ENCODE measurements around the gene BOD1.

The BOD1 gene

GRCh38 chr5:173616577-173617118 is at the start of gene BOD1:
Gene BOD1, minus strand, starts transcription at chr5:173616650. Its CDS starts 214 bp downstream, at chr5:173616436.
- peak within 1 kb of the TSS; percentile 97 for H3K27ac Mint-ChIP-seq
- ATAC-seq (replicated peaks) (peak; percentile 96), DNase-seq (peak; percentile 97)
- H3K36me3 Mint-ChIP-seq: peaks cover 3 to 11% of the 10 kb centered on the region in 2 donors
- H3K9me3 Mint-ChIP-seq: no peaks in the 10 kb centered on the region
- H3K27me3 Mint-ChIP-seq: no peaks in the 10 kb centered on the region
- peaks cover 14 to 32% of the 10 kb centered on the region in 2 donors for H3K4me1 Mint-ChIP-seq
- H3K4me3 Mint-ChIP-seq: peak within 1 kb of the TSS; percentile 92 to 97

- H3K36me3 Mint-ChIP-seq: peaks cover 0 to 2% of the 10 kb centered on the region in 2 donors
- no peak overlapping the region for H3K4me3 Mint-ChIP-seq
- ATAC-seq (replicated peaks) (no peak), DNase-seq (no peak)
- peaks cover 0 to 4% of the 10 kb centered on the region in 2 donors for H3K9me3 Mint-ChIP-seq
- peaks cover 0 to 5% of the 10 kb centered on the region in 2 donors for H3K27me3 Mint-ChIP-seq
- peaks cover 11 to 20% of the 10 kb centered on the region in 2 donors for H3K4me1 Mint-ChIP-seq
- no peak overlapping the region for H3K27ac Mint-ChIP-seq
Measured at GRCh38 chr5:173665326-173665725, 48.9 kb upstream of the BOD1 start.

- peak overlapping the region; percentile 0 to 15 for H3K4me3 Mint-ChIP-seq
- H3K27me3 Mint-ChIP-seq: peaks cover 0 to 5% of the 10 kb centered on the region in 2 donors
- H3K9me3 Mint-ChIP-seq: peaks cover 0 to 4% of the 10 kb centered on the region in 2 donors
- H3K36me3 Mint-ChIP-seq: peaks cover 0 to 2% of the 10 kb centered on the region in 2 donors
- H3K27ac Mint-ChIP-seq: no peak overlapping the region
- DNase-seq (no peak), ATAC-seq (replicated peaks) (peak; percentile 67 to 69)
- H3K4me1 Mint-ChIP-seq: peaks cover 9 to 20% of the 10 kb centered on the region in 2 donors
Measured at GRCh38 chr5:173664154-173664526, 47.7 kb upstream of the BOD1 start.

GRCh38 chr5:173663352-173664153 is 47.1 kb upstream of the BOD1 start:
- Mint-ChIP-seq H3K4me3 (no peak overlapping the region), H3K27ac (no peak overlapping the region)
- ATAC-seq (replicated peaks): peak in 1 of 2 donors; percentile 14

GRCh38 chr5:173662581-173663351 is 46.3 kb upstream of the BOD1 start:
- Mint-ChIP-seq H3K4me1 (peaks cover 9 to 20% of the 10 kb centered on the region in 2 donors), H3K4me3 (no peak overlapping the region), H3K9me3 (peaks cover 0 to 3% of the 10 kb centered on the region in 2 donors), H3K27me3 (peaks cover 0 to 5% of the 10 kb centered on the region in 2 donors), H3K36me3 (peaks cover 0 to 2% of the 10 kb centered on the region in 2 donors), H3K27ac (no peak overlapping the region)
- no peak for ATAC-seq (replicated peaks)
- no peak for DNase-seq

More at GRCh38 chr5:173663352-173664153, 47.1 kb upstream of the BOD1 start:
- no peak for DNase-seq
- H3K4me1 Mint-ChIP-seq: peaks cover 9 to 20% of the 10 kb centered on the region in 2 donors
- H3K36me3 Mint-ChIP-seq: peaks cover 0 to 2% of the 10 kb centered on the region in 2 donors
- peaks cover 0 to 4% of the 10 kb centered on the region in 2 donors for H3K9me3 Mint-ChIP-seq
- H3K27me3 Mint-ChIP-seq: peaks cover 0 to 5% of the 10 kb centered on the region in 2 donors

GRCh38 chr5:173660481-173661280 is 44.2 kb upstream of the BOD1 start:
- DNase-seq (no peak), ATAC-seq (replicated peaks) (no peak)
- H3K27ac Mint-ChIP-seq: no peak overlapping the region
- peaks cover 0 to 2% of the 10 kb centered on the region in 2 donors for H3K36me3 Mint-ChIP-seq
- peaks cover 9 to 20% of the 10 kb centered on the region in 2 donors for H3K4me1 Mint-ChIP-seq
- peaks cover 0 to 3% of the 10 kb centered on the region in 2 donors for H3K9me3 Mint-ChIP-seq
- H3K27me3 Mint-ChIP-seq: no peaks in the 10 kb centered on the region
- H3K4me3 Mint-ChIP-seq: no peak overlapping the region

GRCh38 chr5:173659423-173659822 is 43.0 kb upstream of the BOD1 start:
- Mint-ChIP-seq H3K9me3 (peaks cover 0 to 3% of the 10 kb centered on the region in 2 donors), H3K27me3 (no peaks in the 10 kb centered on the region), H3K4me1 (peaks cover 9 to 20% of the 10 kb centered on the region in 2 donors), H3K4me3 (no peak overlapping the region), H3K36me3 (peaks cover 0 to 2% of the 10 kb centered on the region in 2 donors), H3K27ac (no peak overlapping the region)
- ATAC-seq (replicated peaks) (no peak), DNase-seq (no peak)

- no peak for DNase-seq
- H3K36me3 Mint-ChIP-seq: peaks cover 0 to 2% of the 10 kb centered on the region in 2 donors
- peaks cover under 1 to 8% of the 10 kb centered on the region in 2 donors for H3K9me3 Mint-ChIP-seq
- H3K4me3 Mint-ChIP-seq: no peak overlapping the region
- no peak for ATAC-seq (replicated peaks)
- H3K4me1 Mint-ChIP-seq: peaks cover 2 to 15% of the 10 kb centered on the region in 2 donors
- H3K27ac Mint-ChIP-seq: no peak overlapping the region
- H3K27me3 Mint-ChIP-seq: peaks cover 0 to 6% of the 10 kb centered on the region in 2 donors
Measured at GRCh38 chr5:173657741-173658356, 41.4 kb upstream of the BOD1 start.

- H3K9me3 Mint-ChIP-seq: peaks cover 22% of the 10 kb centered on the region in 2 donors
- no peak for DNase-seq
- H3K36me3 Mint-ChIP-seq: peaks cover 5 to 12% of the 10 kb centered on the region in 2 donors
- no peak overlapping the region for H3K27ac Mint-ChIP-seq
- peaks cover 0 to under 1% of the 10 kb centered on the region in 2 donors for H3K4me1 Mint-ChIP-seq
- peaks cover 21 to 28% of the 10 kb centered on the region in 2 donors for H3K27me3 Mint-ChIP-seq
- ATAC-seq (replicated peaks): no peak
- H3K4me3 Mint-ChIP-seq: no peak overlapping the region
Measured at GRCh38 chr5:173655196-173655797, 38.8 kb upstream of the BOD1 start.

GRCh38 chr5:173653822-173654523 is 37.5 kb upstream of the BOD1 start:
- ATAC-seq (replicated peaks): no peak
- peaks cover 19 to 22% of the 10 kb centered on the region in 2 donors for H3K9me3 Mint-ChIP-seq
- H3K27me3 Mint-ChIP-seq: peaks cover 24 to 31% of the 10 kb centered on the region in 2 donors
- DNase-seq: no peak
- peaks cover 3 to 12% of the 10 kb centered on the region in 2 donors for H3K36me3 Mint-ChIP-seq
- no peaks in the 10 kb centered on the region for H3K4me1 Mint-ChIP-seq
- no peak overlapping the region for H3K27ac Mint-ChIP-seq
- H3K4me3 Mint-ChIP-seq: no peak overlapping the region

GRCh38 chr5:173648308-173648866 is 31.9 kb upstream of the BOD1 start:
- Mint-ChIP-seq H3K36me3 (peaks cover 3 to 12% of the 10 kb centered on the region in 2 donors), H3K4me3 (no peak overlapping the region), H3K27me3 (peaks cover 24 to 36% of the 10 kb centered on the region in 2 donors), H3K4me1 (peaks cover 13 to 16% of the 10 kb centered on the region in 2 donors), H3K27ac (no peak overlapping the region), H3K9me3 (peaks cover 16 to 22% of the 10 kb centered on the region in 2 donors)
- DNase-seq (no peak), ATAC-seq (replicated peaks) (no peak)

GRCh38 chr5:173646692-173647091 is 30.2 kb upstream of the BOD1 start:
- H3K4me1 Mint-ChIP-seq: peaks cover 13 to 20% of the 10 kb centered on the region in 2 donors
- no peak overlapping the region for H3K27ac Mint-ChIP-seq
- peaks cover 16 to 28% of the 10 kb centered on the region in 2 donors for H3K27me3 Mint-ChIP-seq
- peaks cover 3 to 10% of the 10 kb centered on the region in 2 donors for H3K9me3 Mint-ChIP-seq
- no peak for ATAC-seq (replicated peaks)
- no peak overlapping the region for H3K4me3 Mint-ChIP-seq
- no peak for DNase-seq
- H3K36me3 Mint-ChIP-seq: peaks cover 0 to under 1% of the 10 kb centered on the region in 2 donors
